ENCODE results near the gene DAB1.

Gene DAB1

DNA sequence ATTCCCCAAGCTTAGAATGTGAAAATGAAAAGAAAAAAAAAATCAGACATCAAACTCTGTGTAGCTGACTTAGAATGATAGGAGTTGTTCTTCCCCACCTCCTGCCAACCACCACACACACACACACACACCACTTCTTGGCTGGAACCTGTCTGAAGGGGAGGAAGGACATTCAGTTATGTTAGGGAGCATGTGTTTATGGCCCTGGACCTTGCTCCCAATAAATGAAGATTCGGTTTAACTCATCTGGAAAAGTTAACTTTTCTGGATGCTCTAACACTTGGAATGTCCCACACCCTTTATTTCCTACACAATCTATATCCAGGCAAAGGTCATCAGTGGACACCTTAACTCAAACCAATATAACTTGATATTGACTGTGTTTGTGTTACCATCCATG lies 112.4 kb downstream of the DAB1 start:
- DNase-seq = no peak

DNA sequence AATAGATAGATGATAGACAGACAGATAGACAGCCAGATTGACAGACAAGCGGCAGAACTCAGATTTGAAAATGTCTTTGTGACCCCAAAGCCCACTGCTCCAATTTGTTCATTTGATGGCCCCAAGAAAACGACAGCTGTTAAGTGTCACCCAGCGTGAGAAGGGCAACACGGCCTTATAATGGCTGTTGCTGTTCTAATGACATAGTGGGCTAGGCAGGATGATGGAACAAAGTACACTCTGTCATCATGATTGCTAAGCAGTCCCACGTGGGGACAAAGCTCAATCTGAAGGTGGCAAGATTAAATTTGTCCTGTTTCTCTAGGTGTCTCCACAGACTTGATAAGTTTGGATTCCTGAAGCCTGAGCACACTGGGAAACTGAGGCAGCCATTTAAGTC lies 112.9 kb downstream of the DAB1 start:
- DNase-seq = no peak

DNA sequence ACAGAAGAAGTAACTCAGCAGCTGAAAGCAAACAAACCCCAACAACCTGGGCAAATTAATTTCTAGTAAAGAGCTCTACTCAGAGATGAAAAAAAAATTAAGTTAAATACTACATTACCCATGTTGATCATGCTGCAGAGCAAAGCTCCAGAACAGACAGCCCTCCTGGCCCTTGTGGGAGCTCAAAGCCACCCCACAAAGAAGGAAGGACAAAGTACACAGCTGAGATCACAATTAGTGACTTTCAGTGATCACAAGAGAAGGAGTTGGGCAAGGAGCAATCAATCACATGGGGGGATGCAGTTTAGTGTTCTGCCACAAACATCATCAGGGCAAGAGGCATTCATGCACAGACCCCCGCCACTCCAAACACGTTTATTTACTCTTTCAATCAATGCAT lies 114.2 kb downstream of the DAB1 start:
- DNase-seq = no peak

DNA sequence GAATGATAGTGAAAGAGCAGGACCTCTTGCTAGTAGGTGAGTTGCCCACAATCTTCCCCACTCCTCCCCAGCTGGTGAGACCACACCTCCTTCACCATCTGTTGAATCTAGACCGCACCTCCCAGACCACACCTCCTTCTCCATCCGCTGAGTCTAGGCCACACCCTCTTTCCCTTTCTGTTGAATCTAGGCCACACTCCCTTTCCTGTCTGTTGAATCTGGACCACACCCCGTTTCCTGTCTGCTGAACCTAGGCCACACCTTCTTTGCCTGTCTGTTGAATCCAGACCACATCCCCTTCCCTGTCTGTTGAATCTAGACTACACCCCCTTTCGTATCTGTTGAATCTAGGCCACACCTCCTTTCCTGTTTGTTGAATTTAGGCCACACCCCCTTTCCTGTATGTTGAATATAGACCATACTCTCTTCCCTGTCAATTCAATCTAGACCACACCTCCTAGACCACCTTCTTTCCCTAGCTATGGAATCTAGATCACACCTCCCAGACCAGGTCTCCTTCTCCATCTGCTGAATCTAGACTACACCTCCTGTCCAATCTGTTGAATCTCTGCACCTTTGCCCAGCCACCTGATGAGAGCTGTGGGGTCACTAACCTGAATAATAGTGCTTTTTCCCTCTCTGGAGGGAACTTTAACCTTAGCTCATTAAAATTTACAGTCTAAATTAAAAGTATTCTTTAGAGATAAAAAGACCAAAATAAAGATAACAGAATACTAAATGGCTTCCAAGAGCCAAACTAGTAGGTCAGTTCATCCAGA lies 116.3 kb downstream of the DAB1 start:
- DNase-seq = no peak

DNA sequence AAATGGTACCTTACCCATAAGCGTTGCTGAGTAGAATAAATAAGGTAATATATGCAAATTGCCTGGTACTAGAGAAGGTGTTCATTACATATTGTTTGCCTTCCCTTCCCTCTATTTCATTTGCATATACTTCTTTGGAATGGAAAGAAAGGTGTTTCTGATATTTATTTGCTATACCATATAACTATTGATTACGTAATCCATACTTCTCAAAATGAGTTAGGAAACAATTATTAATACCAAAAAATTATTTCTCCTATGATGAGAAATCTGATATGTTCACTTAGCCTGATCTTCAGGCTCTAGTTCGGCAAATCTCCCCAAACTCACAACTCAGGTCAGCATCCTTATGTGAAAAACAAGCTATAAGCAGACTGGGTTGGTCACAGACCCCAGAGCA lies 119.3 kb downstream of the DAB1 start:
- DNase-seq = no peak

DNA sequence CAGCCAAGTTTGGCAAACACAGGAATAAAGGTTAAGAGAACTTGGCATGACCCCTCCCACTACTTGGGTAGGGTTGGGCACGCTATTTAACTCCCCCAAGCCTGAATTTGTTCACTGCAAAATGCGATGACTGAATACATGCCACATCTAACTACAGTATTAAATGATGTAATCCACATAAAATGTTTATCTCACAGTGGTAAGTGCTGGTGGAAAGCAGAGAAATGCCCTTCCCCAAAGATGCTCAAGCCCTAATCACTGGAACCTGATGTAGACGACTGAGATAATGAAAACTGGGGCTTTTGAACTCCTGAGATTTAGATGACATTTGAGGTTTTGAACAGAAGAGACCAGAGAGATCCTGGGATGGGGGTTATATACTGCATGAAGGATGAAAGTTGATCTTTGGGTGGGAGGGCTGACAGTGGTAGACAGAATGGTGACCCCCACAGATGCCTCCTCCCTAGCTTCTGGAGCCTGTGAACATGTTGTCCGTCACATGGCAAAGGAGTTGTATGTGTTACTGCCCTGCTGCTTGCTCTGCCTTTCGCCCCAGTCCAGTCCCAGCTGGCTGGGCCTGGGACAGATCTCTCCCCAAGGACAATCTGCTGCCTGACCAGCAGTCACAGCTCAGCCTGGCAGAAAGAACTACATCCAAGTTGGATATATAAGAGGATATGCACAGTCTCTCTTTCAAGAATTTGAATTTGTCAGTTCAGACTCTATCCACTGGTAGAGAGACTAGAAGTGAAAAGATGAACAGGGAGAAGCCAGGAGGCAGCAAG lies 120.9 kb downstream of the DAB1 start:
- DNase-seq = no peak

DNA sequence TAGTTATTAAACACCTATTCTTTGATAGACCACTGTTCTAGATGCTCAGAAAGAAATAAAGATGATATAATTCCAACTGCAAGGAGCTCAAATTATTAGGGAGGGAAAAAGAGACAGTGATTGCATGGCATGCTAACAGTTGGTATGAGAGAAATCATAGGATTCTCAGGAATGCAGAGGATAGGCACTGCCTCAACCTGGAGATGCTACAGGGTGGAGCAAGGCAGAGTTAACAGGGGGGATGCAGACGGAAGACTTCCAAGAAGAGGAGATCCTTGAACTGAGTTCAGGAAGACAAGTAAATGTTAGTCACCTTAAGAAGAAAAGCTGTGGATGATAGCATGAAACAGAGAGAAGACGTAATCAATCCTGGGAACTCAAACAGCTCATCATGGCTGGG lies 123.7 kb downstream of the DAB1 start:
- DNase-seq = no peak

DNA sequence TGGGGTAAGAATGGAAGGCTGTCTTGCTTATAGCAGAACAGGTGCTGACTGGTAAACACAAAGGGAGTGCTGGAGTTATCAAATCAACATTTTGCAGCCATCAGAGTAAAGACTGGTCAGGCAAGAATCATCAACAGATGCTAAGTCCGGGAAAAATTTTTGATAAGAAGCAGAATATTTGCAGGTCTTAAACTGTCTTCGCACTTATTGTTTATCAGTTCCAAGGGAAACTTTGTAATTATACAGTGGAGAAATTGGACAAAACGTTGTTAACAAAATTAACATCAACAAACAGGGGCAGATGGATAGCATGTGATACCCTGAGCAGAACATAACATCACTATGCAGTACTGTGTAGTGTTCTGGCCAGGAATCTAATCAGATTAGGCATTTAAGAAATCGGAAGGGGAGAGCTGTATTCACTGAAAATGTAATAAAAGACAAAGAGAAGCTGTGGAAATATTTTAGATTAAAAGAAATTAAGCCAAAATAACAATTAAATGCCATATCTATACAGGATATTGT lies 127.1 kb downstream of the DAB1 start:
- DNase-seq = no peak

DNA sequence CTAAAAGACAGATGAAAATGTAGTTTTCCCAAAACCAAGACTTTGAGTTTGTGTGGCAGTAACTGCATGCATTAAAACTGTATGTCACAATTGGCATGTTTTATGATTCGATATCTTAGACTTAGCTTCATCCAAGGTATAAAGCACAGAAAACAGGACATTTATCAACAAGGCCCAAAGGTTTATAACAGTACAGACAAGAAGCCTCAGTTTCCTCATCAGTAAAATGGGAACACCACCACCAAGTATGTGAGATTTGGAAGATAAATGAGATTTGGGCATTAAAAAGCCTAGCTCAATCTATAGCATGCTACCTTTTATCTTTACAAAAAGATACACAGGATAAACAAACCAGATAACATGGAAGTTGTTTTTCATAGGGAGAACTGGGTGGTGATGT lies 128.5 kb downstream of the DAB1 start:
- no peak for DNase-seq

DNA sequence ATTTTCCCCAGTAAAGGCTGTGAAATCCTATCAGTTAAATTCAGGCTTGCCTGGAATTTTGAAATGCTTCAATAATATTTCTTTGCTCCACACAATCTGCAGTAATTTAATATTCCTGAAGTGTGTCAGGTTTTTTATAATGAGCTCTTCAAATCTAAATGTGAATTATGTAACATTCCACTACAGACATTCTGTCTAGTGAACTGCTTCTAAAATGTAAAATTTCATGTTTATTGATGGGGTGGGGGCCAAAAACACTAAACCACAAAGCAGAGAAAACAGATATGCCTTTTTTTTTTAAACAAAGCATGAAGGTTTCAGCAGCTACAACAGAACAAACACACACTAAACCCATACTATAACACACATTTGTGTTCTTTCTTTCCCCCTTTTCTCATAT lies 129.7 kb downstream of the DAB1 start:
- DNase-seq = no peak

DNA sequence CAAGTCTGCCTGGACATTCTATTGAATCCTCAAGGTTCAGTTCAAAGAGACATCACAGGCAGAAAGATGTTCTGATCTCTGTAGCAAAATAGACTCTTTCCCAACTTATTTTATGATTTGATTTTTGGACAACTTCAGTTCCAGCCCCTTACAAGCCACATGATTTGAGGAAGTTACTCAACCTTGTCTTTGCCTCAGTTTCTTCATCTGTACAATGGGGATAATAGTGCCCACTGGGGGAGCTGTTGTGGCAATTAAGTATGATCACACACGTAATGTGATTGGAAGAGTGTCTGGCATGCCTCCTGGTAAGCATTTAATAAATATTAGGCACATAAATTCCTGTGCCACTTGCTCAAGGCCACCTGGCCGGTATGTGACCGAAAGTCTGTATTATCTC lies 130.6 kb downstream of the DAB1 start:
- DNase-seq = no peak

DNA sequence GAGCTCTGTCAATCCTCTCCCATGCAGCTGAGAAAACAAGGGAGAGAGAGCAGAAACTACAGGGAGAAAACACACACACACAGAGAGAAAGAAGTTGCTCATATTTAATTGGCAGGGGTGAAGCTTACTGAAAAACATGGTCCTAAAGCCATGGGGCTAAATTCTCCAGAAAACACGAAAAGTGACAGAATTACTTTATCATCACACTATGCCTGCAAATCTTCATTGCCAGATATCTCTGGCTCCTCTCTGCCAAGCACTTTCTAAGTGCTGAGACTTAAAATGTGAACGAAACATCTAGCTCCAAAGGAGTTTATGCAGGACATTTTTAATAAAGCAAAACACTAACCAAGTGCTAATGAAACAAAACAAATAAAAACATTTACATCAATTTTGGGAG lies 134.1 kb downstream of the DAB1 start:
- no peak for DNase-seq

DNA sequence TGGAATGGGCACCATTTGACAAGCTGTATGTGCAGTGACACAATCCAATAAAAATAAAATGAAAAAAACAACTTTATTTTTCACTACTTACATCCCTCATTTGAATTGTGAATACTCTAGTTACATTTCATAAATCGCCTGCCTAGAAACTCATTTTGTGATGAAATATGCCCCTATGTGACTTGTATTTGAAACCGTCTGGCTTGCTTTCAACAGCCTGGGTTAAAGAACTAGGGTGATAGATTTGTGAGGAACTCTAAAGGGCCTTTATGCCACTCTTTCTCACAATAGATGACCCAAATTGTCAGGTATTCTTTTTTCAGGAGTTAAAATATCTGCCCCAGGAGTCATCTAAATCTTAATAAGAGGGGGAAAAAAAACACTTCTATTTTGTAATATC lies 137.9 kb downstream of the DAB1 start:
- no peak for DNase-seq

DNA sequence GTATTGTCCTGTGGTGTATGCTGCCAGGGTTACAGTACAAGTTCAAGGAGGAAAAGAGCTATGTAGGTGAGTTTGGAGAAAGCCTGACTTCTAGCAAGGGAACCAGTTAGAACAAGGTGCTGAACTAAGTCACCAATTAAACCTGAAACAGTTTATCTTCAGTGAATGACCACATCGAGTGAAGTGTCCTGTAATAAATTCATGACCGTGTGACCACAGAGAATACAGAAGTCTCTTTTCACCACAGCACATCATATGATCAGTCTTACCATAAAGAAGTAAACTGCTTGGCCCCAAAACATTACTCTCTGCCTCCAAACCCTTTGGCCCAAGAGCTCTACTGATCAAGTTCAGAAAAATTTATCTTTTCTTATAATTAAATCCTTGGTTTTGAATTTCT lies 141.4 kb downstream of the DAB1 start:
- DNase-seq = no peak

DNA sequence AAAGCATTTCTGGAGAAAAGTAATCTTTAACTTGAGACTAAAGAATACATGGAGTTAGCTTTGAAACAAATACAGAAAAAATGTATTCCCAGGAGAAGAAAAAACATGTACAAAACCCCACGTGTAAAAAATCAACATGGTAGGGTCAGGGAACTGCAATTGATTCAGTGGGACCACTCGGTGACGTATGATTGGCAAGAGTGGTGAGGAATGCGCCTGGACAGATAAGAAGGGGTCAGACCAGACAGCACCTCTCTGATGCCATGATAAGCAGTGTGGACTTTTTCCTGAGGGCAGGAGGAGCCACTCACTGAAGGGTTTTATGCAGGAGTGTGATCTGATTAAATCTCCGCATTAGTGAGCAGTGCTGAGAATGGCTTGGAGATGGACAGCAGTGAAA lies 142.5 kb downstream of the DAB1 start:
- no peak for DNase-seq

DNA sequence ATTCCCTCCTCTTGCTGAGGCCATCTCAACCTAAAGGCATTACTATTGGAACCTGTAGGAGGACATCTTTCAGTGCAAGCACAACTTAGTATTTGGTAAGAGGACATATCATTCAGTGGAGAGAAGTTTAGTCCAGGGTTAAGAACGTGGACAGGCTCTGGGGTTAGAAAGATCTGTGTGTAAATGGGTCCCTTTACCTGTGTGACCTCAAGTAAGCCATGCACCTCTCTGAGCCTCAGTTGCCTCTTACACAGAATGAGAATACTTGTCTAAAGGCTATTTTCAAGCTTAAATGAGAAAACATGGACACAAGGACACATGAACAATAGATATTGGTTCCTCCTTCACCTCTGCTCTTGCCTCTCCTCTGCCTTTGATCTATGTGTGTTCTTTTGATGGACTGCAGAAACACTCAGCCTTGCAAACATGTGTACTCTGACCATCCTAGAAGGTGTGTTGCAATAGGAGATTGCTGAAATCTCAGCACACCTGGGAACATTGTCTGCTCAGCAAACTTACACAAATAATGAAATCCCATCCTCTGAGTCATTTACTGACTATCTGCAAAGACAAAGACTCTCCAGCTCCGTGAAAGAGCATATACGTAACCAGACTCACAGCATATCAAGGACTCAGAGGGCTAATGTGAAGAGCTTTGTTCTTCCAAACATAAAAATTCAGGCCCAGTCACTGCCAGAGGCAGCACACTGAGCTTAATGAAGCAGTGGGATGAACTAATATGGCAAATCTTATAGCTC lies 143.8 kb downstream of the DAB1 start:
- DNase-seq = no peak

DNA sequence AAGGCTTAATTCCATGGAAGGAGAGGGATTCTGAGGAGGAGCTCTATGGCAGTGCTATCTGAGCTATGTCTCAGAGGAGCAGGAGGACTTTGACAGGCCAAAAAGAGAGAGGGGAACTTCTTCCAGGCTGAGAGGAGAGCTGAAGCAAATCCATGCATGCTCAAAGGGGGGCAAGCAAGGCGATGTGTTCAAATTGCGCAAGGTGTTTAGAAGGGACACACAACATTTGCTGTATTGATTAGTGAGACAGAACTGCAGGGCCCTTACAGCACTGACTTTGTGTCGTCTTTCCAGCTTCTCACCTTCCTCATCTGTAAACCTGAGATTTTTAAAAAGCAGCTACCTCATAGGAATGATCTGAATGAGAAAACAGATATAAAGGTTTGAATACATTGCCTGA lies 145.3 kb downstream of the DAB1 start:
- no peak for DNase-seq

DNA sequence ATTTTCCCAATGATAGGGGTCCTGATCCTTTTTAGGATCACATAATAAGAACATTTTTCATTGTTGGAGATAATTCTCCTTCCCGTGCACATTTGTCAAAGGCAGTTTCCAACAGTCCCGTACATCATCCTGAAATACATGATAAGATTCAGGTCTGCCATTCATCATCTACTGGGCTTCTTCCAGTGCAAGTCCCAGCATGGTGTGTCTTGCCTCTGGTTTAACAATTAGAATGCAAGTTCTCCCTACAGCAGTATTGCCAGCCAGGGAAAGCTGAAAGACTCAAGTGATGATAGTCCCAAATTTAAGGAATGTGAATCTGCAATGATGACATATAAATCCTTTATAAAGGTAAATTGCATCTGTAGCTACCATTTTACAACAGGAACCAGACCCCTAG lies 146.2 kb downstream of the DAB1 start:
- no peak for DNase-seq

DNA sequence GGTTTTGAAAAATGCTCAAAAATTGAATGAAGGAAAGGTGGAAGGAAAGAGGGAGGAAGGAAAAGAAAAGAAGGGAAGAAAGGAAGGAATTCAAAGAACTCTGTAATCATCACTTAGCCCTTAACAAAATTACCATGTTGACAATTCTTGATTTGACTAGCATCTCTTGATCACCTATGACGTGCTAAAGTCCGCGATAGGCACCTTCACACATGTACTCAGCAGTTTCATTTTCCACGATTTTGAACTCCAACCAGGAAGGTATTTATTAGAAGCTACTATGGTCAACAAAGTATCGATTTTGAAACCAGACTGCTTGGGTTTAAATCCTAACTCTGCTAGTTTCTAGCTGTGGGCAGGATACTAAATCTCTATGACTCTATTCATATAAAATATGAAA lies 146.9 kb downstream of the DAB1 start:
- DNase-seq = no peak

DNA sequence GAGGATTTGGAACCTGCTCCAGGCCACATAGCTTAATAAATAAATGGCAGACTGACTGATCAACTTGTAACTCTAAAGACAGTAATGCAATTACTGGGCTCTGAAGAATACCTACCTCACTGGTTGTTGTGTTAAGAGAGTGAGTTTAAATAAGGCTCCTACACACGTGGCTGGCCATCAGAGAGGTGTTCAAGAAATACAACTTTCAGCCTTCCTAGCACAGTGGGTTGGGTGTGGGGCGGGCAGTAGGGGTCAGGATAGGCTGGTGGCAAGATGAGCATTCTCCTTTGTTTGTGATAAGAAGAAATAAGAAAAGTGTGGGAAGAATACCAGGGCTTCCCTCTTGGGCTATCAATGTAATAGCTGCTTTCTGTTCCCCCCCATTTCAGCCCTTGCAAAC lies 151.3 kb downstream of the DAB1 start:
- no peak for DNase-seq

DNA sequence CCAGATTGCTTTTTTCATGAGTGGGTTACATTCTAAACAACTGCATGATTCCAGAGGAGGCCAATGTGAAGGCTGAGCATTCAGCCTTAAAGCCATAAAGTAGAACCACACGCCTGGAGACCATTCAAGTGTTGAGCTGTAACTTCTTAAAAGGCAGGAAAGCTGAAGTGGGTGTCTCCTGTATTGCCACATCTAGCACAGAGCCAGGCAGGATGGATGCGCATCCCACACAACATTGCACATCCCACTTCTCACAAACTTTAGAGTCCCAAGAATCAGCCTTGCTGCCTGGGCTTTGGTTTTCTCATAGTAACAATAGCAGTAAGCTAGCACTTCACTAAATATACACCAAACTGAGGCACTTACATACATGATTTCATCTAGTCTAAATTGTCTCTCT lies 151.7 kb downstream of the DAB1 start:
- DNase-seq = no peak

DNA sequence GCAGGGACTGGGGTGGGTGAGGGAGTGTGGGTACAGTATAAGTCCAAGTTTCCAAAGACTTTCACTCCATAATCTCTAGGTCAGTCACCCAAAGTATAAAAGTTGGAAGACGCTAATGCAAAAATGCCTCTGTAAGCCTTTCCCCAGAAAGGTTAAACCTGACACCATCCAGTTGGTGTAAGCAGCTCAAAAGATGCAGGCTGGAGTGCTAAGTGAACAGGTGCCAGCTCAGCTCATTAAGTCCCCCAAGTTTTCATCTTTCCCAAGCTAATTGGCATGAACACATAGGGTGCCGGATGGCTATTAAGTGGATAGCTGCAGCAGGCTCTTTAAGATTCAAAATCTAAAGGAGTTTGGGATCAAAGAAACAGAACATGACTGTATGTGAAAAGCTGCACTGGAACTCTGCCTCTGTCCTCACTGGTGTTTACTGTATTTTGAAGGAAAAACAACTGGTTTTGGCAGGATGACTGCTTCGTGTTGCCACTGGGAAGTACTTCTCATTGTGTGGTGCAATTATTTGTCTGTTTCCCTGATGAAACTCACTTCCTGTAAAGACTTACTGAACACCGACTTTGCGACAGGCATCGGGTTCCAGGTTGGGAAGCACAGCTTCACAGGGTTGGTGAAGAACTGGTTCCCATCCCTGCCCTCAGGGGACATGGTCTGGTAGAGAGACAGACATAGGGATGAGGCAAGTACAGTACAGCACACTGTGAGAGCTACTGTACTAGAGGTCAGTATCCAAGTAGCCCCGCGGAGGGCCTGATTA lies 152.7 kb downstream of the DAB1 start:
- DNase-seq = no peak

Data from NCI-H1048 (cell line).